Lower leg skin (tissue), 4 donors: Measurements from ENCODE around the gene UBE2QL1. TPM values are rescaled to one million over a fixed set of nuclear protein-coding genes. Genes with fewer than 3 reads are reported as not detected.

ENCODE experiments used
- DNase-seq, 2 donors: peaks; one replicate each; pipeline ENCODE4 v3.0.0-alpha.2; 2019; ENCODE audit warnings: low spot score in 2 of 2
- H3K4me3 ChIP-seq: fragments of 200-600 bp; sonication (generic); 2 replicates; pipeline ENCODE4 v1.5.1; 2017; ENCODE audit warnings: mild to moderate bottlenecking, low read depth; ENCODE audit not compliant: poor library complexity, severe bottlenecking
- CTCF ChIP-seq, 3 donors: fragments of 450-650 bp; IDR thresholded peaks; one replicate each; pipeline ENCODE4 v1.5.1; 2016; ENCODE audit warnings: antibody characterized with exemption in 3 of 3, mild to moderate bottlenecking in 3 of 3, moderate library complexity in 2 of 3
- POLR2A ChIP-seq, 2 donors: fragments of 450-650 bp; IDR thresholded peaks; one replicate each; pipeline ENCODE4 v1.6.1; 2016 to 2017; ENCODE audit warnings: antibody characterized with exemption in 2 of 2, mild to moderate bottlenecking in 1 of 2, moderate library complexity in 1 of 2
- WGBS, 2 donors: methylation state at CpG; one replicate each; pipeline ENCODE4 v1.1.5; 2018; 5-methylcytosine and 5-hydroxymethylcytosine counted together
- intact Hi-C: fragments of 100-400 bp; cut with DNase I; formaldehyde crosslinking; loops from one replicate; pipeline ENCODE4 v1.15.0; 2023; ENCODE audit warnings: low total_unique reads
- total RNA-seq, 4 donors: library from RNA; depleted of rRNA; stranded (reverse); fragments of >200 nt; gene quantifications; one replicate each; pipeline ENCODE4 v1.1.0, GENCODE V29; 2016

The UBE2QL1 gene
- total RNA-seq, 4 donors from 2014 or later = 0.72 to 3.4 (median 1.3) TPM

- H3K4me3 ChIP-seq = no peak overlapping the region
Measured at GRCh38 chr5:6447384-6448140, 1.1 kb upstream of the UBE2QL1 start.

GRCh38 chr5:6448141-6448491, 543 bp upstream of the UBE2QL1 start:
- DNase-seq = no peak
- 94 to 98% methylated on average over 3 of the region's 3 CpGs for WGBS, 2 donors
- TF ChIP-seq POLR2A (IDR thresholded peaks at IDR 0.05) (no peak), CTCF (IDR thresholded peaks at IDR 0.05) (no peak)
- intact Hi-C loops = no loop called here
- H3K4me3 ChIP-seq = no peak overlapping the region

More at GRCh38 chr5:6447384-6448140, 1.1 kb upstream of the UBE2QL1 start:
- 93 to 96% methylated on average over 7 of the region's 7 CpGs for WGBS, 2 donors
- no peak for DNase-seq
- intact Hi-C loops = no loop called here
- TF ChIP-seq POLR2A (IDR thresholded peaks at IDR 0.05) (no peak), CTCF (IDR thresholded peaks at IDR 0.05) (no peak)

- TF ChIP-seq POLR2A (IDR thresholded peaks at IDR 0.05) (no peak), CTCF (IDR thresholded peaks at IDR 0.05) (no peak)
- 22 to 30% methylated on average over 15 of the region's 15 CpGs for WGBS, 2 donors
- intact Hi-C loops = no loop called here
- DNase-seq = no peak
- no peak overlapping the region for H3K4me3 ChIP-seq
Measured at GRCh38 chr5:6449465-6450158, 953 bp downstream of the UBE2QL1 start.

DNA sequence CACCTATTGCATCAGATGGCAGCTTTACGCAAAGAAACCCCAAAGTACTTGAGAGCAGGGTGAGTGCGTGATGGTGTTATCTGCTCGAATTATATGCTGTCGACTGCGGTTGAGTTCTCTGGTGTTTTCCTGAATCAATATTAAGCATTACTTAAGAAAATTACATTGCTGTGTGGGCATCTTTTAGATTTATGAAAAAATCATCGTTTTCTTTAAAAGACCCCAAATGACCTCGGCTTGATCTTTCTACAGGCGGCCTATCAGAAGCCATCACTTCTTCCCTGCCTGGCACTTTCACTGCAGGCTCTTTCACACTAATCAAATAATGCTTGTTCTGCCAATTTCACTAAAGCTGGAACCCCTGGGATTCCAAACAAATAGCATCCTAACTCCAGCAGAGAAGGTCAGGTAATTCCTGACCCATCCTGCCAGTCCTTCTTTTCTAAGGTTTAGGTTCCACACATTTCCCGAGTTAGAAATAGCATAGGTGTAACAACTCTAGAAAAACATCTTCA, 1.7 kb downstream of the UBE2QL1 start:
- intact Hi-C loops = no loop called here
- WGBS, 2 donors = 52 to 66% methylated on average over 9 of the region's 9 CpGs
- TF ChIP-seq POLR2A (IDR thresholded peaks at IDR 0.05) (no peak), CTCF (IDR thresholded peaks at IDR 0.05) (no peak)
- H3K4me3 ChIP-seq = no peak overlapping the region
- no peak for DNase-seq

- no peak overlapping the region for H3K4me3 ChIP-seq
- DNase-seq = no peak
- 69 to 72% methylated on average over 10 of the region's 10 CpGs for whole genome bisulfite sequencing, 2 donors
- TF ChIP-seq POLR2A (IDR thresholded peaks at IDR 0.05) = no peak
- TF ChIP-seq CTCF (IDR thresholded peaks at IDR 0.05) = no peak
- intact Hi-C loops = no loop called here
Measured at GRCh38 chr5:6452622-6453504, 4.2 kb downstream of the UBE2QL1 start.
